Stomach (tissue), 4 donors: ENCODE measurements around the gene ADPRHL1.

ENCODE experiments used
- CTCF ChIP-seq, 7 experiments: fragments of 450-650 bp in 4 of 7; fragments of 200-600 bp in 3 of 7; sonication (generic) in 3 of 7; IDR thresholded peaks; one replicate each; pipeline ENCODE4 v1.5.1; 2016 to 2019; ENCODE audit warnings: antibody characterized with exemption in 7 of 7, control low read depth in 2 of 7, mild to moderate bottlenecking in 1 of 7
- EP300 ChIP-seq: sonication (generic); formaldehyde crosslinking; IDR thresholded peaks from one replicate; pipeline ENCODE4 v1.6.1; 2017; ENCODE audit warnings: antibody characterized with exemption
- POLR2A ChIP-seq, 4 donors: fragments of 450-650 bp; IDR thresholded peaks; one replicate each; pipeline ENCODE4 v1.6.1; 2016; ENCODE audit warnings: antibody characterized with exemption in 4 of 4, control low read depth in 2 of 4, mild to moderate bottlenecking in 1 of 4, moderate library complexity in 1 of 4
- POLR2AphosphoS5 ChIP-seq, 3 donors: sonication (generic); formaldehyde crosslinking; IDR thresholded peaks; one replicate each; pipeline ENCODE4 v1.6.1; 2016; ENCODE audit warnings: antibody characterized with exemption in 3 of 3

GRCh38 chr13:113423520-113424163, 29.6 kb downstream of the ADPRHL1 start:
- TF ChIP-seq POLR2A (IDR thresholded peaks at IDR 0.05) (no peak), CTCF (IDR thresholded peaks at IDR 0.05) (no peak), POLR2AphosphoS5 (IDR thresholded peaks at IDR 0.05) (no peak), EP300 (no peak)
